ENCODE measurements around the gene PLXNA2. TPM values are rescaled to one million over a fixed set of nuclear protein-coding genes. Genes with fewer than 3 reads are reported as not detected.

Gene PLXNA2
- total and polyA plus RNA-seq, 2 donors (not counting 1 experiment from before 2014, with no cell fraction given), result 0.31 to 1.2 TPM

GRCh38 chr1:208090388-208091301 is 153.5 kb downstream of the PLXNA2 start:
- Mint-ChIP-seq H3K4me3 (no peak overlapping the region), H3K27ac (no peak overlapping the region)
- ATAC-seq (ENCODE audit: low read depth), result no peak

More at GRCh38 chr1:208090388-208091301, 153.5 kb downstream of the PLXNA2 start:
- POLR2A ChIA-PET, result no interaction called here
- Histone ChIP-seq H3K4me3 (ENCODE audit: control extremely low read depth in 1 of 5, extremely low read depth in 1 of 5, insufficient read depth in 1 of 5, low read depth in 2 of 5, low read length in 4 of 5) (no peak overlapping the region), H2AFZ (ENCODE audit: insufficient read depth, low read depth, low read length, poor library complexity, severe bottlenecking) (no peak overlapping the region), H3K9ac (ENCODE audit: low read length) (no peak overlapping the region), H3K4me1 (ENCODE audit: control insufficient read depth in 2 of 2, insufficient read depth in 2 of 2, low read length in 2 of 2) (peaks cover 8 to 13% of the 10 kb centered on the region in 2 donors), H3K27ac (ENCODE audit: low read length in 2 of 2) (no peak overlapping the region), H3K27me3 (replicated peaks in 1 of 4; ENCODE audit: control extremely low read depth in 1 of 4, control insufficient read depth in 3 of 4, insufficient read depth in 4 of 4, low read length in 3 of 4) (no peaks in the 10 kb centered on the region), H3K79me2 (ENCODE audit: control insufficient read depth, insufficient read depth, low read length) (no peaks in the 10 kb centered on the region), H3K36me3 (replicated peaks in 1 of 2; ENCODE audit: control extremely low read depth in 1 of 2, control insufficient read depth in 1 of 2, extremely low read depth in 1 of 2, insufficient read depth in 2 of 2, low read length in 1 of 2) (no peaks in the 10 kb centered on the region), H4K20me1 (ENCODE audit: control insufficient read depth, insufficient read depth, low read length, poor library complexity, severe bottlenecking) (no peaks in the 10 kb centered on the region), H3K9me3 (ENCODE audit: control extremely low read depth in 1 of 3, control insufficient read depth in 2 of 3, insufficient read depth in 1 of 3, low read length in 2 of 3) (no peaks in the 10 kb centered on the region), H3K4me2 (replicated peaks; ENCODE audit: low read depth, low read length, poor library complexity, severe bottlenecking) (no peak overlapping the region)
- WGBS (ENCODE audit: insufficient coverage), result 100% methylated on average over 3 of the region's 9 CpGs
- no peaks in the 10 kb centered on the region for H3K9me3 Mint-ChIP-seq (ENCODE audit: insufficient read depth)
- TF ChIP-seq CTCF (IDR thresholded peaks at IDR 0.05) (no peak), EZH2 (IDR thresholded peaks at IDR 0.05; ENCODE audit: borderline replicate concordance, insufficient read depth, low read depth, low read length, poor library complexity, severe bottlenecking) (no peak)
- CTCF ChIA-PET, result no interaction called here
- H3K4me1 Mint-ChIP-seq, result peaks cover 12% of the 10 kb centered on the region
- DNase-seq, result no peak
- no peaks in the 10 kb centered on the region for H3K27me3 Mint-ChIP-seq
- intact Hi-C loops (cut with micrococcal nuclease), result loop anchor here (5.0 kb wide), 1 partner anchor 68 kb away; no protein-coding TSS in a partner anchor
